CD4-positive, alpha-beta T cell (primary cell): ENCODE measurements around the gene IQSEC3. TPM values are rescaled to one million over a fixed set of nuclear protein-coding genes. Genes with fewer than 3 reads are reported as not detected.

Experiments
- ATAC-seq: fragments of 200-7000 bp; cut with Tn5 transposase; one replicate; pipeline ENCODE4 v1.10.0; 2022; ENCODE audit warnings: mild to moderate bottlenecking; ENCODE audit not compliant: poor library complexity
- CTCF ChIA-PET: fragments of 350-600 bp; sonication (Branson Sonifier 250); formaldehyde crosslinking; loops from one replicate; lab custom pipeline; 2021; ENCODE audit warnings: antibody characterized with exemption, inconsistent platforms; lab: Charles Lee
- POLR2A ChIA-PET: fragments of 350-600 bp; sonication (Branson Sonifier 250); formaldehyde crosslinking; loops from one replicate; lab custom pipeline; 2021; ENCODE audit warnings: antibody characterized with exemption, inconsistent platforms; lab: Charles Lee
- DNase-seq, 14 experiments: peaks; one replicate each; pipeline ENCODE4 v3.0.0-alpha.2; 2013 to 2020; ENCODE audit warnings: mixed read lengths in 2 of 14
- H3K27ac ChIP-seq, 2 donors: one replicate each; pipeline versions ENCODE4 v1.5.1 to v1.7.0; 2013; ENCODE audit warnings: low read length in 2 of 2, low read depth in 1 of 2, mild to moderate bottlenecking in 1 of 2
- H3K27me3 ChIP-seq, 2 experiments: 1 replicate in 1 of 2; 2 replicates in 1 of 2; pipeline versions ENCODE4 v1.6.1 to v1.7.0; 2013; ENCODE audit warnings: low read length in 2 of 2, control low read depth in 1 of 2, mild to moderate bottlenecking in 1 of 2, moderate library complexity in 1 of 2; ENCODE audit not compliant: insufficient read depth in 2 of 2, control insufficient read depth in 1 of 2
- H3K36me3 ChIP-seq: one replicate; pipeline ENCODE4 v1.6.1; 2013; ENCODE audit warnings: low read length, control low read depth; ENCODE audit not compliant: insufficient read depth
- H3K4me1 ChIP-seq: one replicate; pipeline ENCODE4 v1.6.1; 2013; ENCODE audit warnings: low read length, control low read depth; ENCODE audit not compliant: insufficient read depth
- H3K4me3 ChIP-seq: one replicate; pipeline ENCODE4 v1.5.1; 2013; ENCODE audit warnings: mild to moderate bottlenecking, low read length, moderate library complexity
- H3K9me3 ChIP-seq, 2 experiments: 1 replicate in 1 of 2; 2 replicates in 1 of 2; pipeline versions ENCODE4 v1.6.1 to v1.7.0; 2013; ENCODE audit warnings: low read length in 2 of 2, mild to moderate bottlenecking in 2 of 2, control low read depth in 1 of 2, moderate library complexity in 1 of 2; ENCODE audit not compliant: control insufficient read depth in 1 of 2, insufficient read depth in 1 of 2
- H3K27ac Mint-ChIP-seq: one replicate; pipeline ENCODE4 v1.8.0; 2020; ENCODE audit warnings: mixed read lengths
- H3K27me3 Mint-ChIP-seq: one replicate; pipeline ENCODE4 v1.8.0; 2021; ENCODE audit warnings: mixed read lengths
- H3K36me3 Mint-ChIP-seq: one replicate; pipeline ENCODE4 v1.8.0; 2021; ENCODE audit warnings: low read depth, mixed read lengths
- H3K4me1 Mint-ChIP-seq: one replicate; pipeline ENCODE4 v1.8.0; 2021; ENCODE audit warnings: low read depth, mixed read lengths
- H3K4me3 Mint-ChIP-seq: one replicate; pipeline ENCODE4 v1.8.0; 2020; ENCODE audit warnings: mild to moderate bottlenecking, mixed read lengths
- H3K9me3 Mint-ChIP-seq: one replicate; pipeline ENCODE4 v1.8.0; 2020; ENCODE audit warnings: mixed read lengths
- intact Hi-C, 2 experiments: fragments of 100-400 bp; cut with DNase I in 1 of 2; cut with micrococcal nuclease in 1 of 2; formaldehyde crosslinking; loops; one replicate each; pipeline versions ENCODE4 v1.15.1 to v1.9.0; 2023 to 2025; cut with DNase I, micrococcal nuclease
- total RNA-seq, 174 experiments: library from RNA in 2 of 174; stranded (reverse) in 2 of 174; gene quantifications; one replicate each; pipeline ENCODE4 v1.2.3 and lab custom pipeline; 2021 to 2026
- TF ChIP-seq, protein P1 (sequence below): fragments of 200-600 bp; IDR thresholded peaks from one replicate; pipeline ENCODE4 v1.8.0; 2022; ENCODE audit warnings: antibody characterized with exemption, mild to moderate bottlenecking

Gene IQSEC3
- total RNA-seq, 2 experiments from 2014 or later, result 0.19 TPM; not detected in 1

DNA sequence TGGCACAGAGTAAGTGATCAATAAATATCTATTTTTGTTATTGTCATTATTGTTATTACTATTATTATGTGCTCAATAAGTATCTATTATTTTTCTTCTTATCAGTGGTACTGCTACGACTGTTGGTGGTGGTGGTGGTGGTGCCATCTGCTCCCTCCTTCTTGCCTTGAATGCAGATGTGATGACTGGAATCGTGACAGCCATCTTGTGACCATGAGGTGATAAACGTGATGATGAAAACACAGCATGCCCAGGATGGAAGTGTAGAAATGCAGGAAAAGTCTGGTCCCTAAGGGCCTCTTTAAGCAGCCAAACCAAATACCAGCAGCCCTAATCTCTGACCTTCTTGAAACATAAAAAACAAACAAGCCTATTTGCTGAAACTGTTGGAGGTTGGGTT lies 125.0 kb downstream of the IQSEC3 start:
- TF ChIP-seq, protein P1, sequence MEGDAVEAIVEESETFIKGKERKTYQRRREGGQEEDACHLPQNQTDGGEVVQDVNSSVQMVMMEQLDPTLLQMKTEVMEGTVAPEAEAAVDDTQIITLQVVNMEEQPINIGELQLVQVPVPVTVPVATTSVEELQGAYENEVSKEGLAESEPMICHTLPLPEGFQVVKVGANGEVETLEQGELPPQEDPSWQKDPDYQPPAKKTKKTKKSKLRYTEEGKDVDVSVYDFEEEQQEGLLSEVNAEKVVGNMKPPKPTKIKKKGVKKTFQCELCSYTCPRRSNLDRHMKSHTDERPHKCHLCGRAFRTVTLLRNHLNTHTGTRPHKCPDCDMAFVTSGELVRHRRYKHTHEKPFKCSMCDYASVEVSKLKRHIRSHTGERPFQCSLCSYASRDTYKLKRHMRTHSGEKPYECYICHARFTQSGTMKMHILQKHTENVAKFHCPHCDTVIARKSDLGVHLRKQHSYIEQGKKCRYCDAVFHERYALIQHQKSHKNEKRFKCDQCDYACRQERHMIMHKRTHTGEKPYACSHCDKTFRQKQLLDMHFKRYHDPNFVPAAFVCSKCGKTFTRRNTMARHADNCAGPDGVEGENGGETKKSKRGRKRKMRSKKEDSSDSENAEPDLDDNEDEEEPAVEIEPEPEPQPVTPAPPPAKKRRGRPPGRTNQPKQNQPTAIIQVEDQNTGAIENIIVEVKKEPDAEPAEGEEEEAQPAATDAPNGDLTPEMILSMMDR, result no peak
- peaks cover 55% of the 10 kb centered on the region for H3K27me3 Mint-ChIP-seq
- no peak overlapping the region for H3K4me3 ChIP-seq
- peaks cover 5% of the 10 kb centered on the region for H3K4me1 ChIP-seq
- POLR2A ChIA-PET, result no interaction called here
- H3K36me3 Mint-ChIP-seq, result no peaks in the 10 kb centered on the region
- H3K4me3 Mint-ChIP-seq, result no peak overlapping the region
- H3K27ac Mint-ChIP-seq, result no peak overlapping the region
- no peak overlapping the region for H3K27ac ChIP-seq
- H3K9me3 ChIP-seq, result peaks cover 0 to 13% of the 10 kb centered on the region in 2 experiments
- H3K36me3 ChIP-seq, result no peaks in the 10 kb centered on the region
- peaks cover 6 to 12% of the 10 kb centered on the region in 2 experiments for H3K27me3 ChIP-seq
- H3K9me3 Mint-ChIP-seq, result no peaks in the 10 kb centered on the region
- DNase-seq (no peak), ATAC-seq (no peak)
- intact Hi-C loops, result no loop called here
- CTCF ChIA-PET, result no interaction called here
- no peaks in the 10 kb centered on the region for H3K4me1 Mint-ChIP-seq

GRCh38 chr12:193261-193660 lies 126.7 kb downstream of the IQSEC3 start:
- peaks cover 6 to 11% of the 10 kb centered on the region in 2 experiments for H3K27me3 ChIP-seq

DNA sequence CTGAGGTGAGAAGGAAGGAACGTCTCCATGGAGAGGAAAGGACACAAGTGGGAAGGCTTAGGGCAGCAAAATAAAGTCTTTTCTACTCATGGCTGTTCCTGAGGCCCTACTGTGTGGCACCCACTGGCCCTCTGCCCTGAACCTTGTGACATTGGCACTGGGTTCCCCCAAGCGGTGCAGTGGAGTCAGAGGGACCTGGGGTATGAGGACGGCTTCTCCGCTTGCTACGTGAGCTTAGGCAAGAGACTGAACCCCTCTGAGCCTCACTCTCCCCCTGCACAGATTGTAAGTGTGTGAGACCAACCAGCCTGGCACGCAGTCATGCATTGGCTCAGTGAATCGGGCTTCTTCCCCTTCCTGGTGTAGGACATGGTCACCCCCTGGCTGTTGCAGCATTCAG lies 127.7 kb downstream of the IQSEC3 start:
- no peak overlapping the region for H3K27ac ChIP-seq
- CTCF ChIA-PET, result no interaction called here
- Mint-ChIP-seq H3K4me3 (no peak overlapping the region), H3K27me3 (peaks cover 64% of the 10 kb centered on the region), H3K27ac (no peak overlapping the region), H3K4me1 (no peaks in the 10 kb centered on the region), H3K36me3 (no peaks in the 10 kb centered on the region), H3K9me3 (no peaks in the 10 kb centered on the region)
- ATAC-seq (no peak), DNase-seq (no peak)
- H3K9me3 ChIP-seq, result peaks cover 0 to 5% of the 10 kb centered on the region in 2 experiments
- TF ChIP-seq, protein P1, result no peak
- H3K4me3 ChIP-seq, result no peak overlapping the region
- POLR2A ChIA-PET, result no interaction called here
- no peaks in the 10 kb centered on the region for H3K36me3 ChIP-seq
- peaks cover 4% of the 10 kb centered on the region for H3K4me1 ChIP-seq
- intact Hi-C loops, result no loop called here
- peaks cover 6 to 11% of the 10 kb centered on the region in 2 experiments for H3K27me3 ChIP-seq

More at GRCh38 chr12:193261-193660, 126.7 kb downstream of the IQSEC3 start:
- H3K4me3 Mint-ChIP-seq, result no peak overlapping the region
- H3K4me1 Mint-ChIP-seq, result no peaks in the 10 kb centered on the region
- no peak for DNase-seq
- H3K27ac Mint-ChIP-seq, result no peak overlapping the region
- H3K9me3 Mint-ChIP-seq, result no peaks in the 10 kb centered on the region
- ChIA-PET POLR2A (no interaction called here), CTCF (no interaction called here)
- intact Hi-C loops, result no loop called here
- ATAC-seq, result no peak
- Histone ChIP-seq H3K36me3 (no peaks in the 10 kb centered on the region), H3K4me3 (no peak overlapping the region), H3K4me1 (peaks cover 5% of the 10 kb centered on the region), H3K27ac (no peak overlapping the region), H3K9me3 (peaks cover 0 to 12% of the 10 kb centered on the region in 2 experiments)
- TF ChIP-seq, protein P1, result no peak
- H3K27me3 Mint-ChIP-seq, result peaks cover 60% of the 10 kb centered on the region
- H3K36me3 Mint-ChIP-seq, result no peaks in the 10 kb centered on the region
